ENCODE data around the gene GSE1.

GSE1 gene

GRCh38 chr16:85635545-85636140 lies 22.5 kb downstream of the GSE1 start:
- DNase-seq (ENCODE audit: low read depth), result no peak

GRCh38 chr16:85636234-85636812 lies 23.2 kb downstream of the GSE1 start:
- DNase-seq (ENCODE audit: low read depth), result no peak

GRCh38 chr16:85637061-85637807 lies 24.1 kb downstream of the GSE1 start:
- DNase-seq (ENCODE audit: low read depth), result no peak

DNA sequence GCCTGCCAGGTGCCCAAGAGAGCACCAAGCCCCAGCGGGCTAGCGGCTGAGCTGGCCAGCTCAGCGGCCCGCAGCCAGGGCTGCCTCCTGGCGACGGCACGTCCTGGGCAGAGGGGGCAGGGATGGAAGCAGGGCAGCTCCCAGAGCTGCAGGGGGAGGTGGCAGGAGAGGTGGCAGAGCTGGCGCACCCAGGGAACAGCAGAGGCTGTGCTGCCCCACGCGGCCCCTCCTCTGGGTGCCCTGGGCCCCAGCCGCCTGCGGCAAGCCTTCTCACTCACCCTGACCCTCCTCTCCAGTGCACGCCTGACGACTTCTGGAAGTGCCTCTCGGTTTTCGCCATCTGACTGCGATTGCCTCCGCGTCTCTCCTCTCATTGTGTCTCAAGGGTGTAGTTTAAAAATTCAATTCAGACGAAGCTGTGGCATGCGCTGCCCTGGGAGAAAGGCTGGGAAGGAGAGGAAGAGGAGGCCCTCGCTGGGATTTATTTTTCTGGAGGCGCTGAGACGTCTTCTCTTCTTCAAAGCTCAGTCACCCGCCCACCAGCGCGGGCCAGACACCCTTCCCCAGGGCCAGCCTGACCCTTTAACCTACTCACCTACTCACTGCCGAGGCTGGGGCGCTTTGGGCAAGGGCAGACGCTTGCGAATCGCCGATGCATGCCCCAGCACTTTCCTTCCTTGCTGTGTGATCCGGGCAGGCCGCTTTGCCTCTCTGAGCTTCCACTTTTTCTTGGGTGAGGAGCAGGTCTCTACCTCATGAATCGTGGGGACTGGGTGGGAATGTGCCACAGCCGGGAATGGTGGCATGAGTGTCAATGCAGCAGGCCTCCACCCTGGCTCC lies 24.9 kb downstream of the GSE1 start:
- no peak for DNase-seq (ENCODE audit: low read depth)

GRCh38 chr16:85638695-85639409 lies 25.7 kb downstream of the GSE1 start:
- no peak for DNase-seq (ENCODE audit: low read depth)

DNA sequence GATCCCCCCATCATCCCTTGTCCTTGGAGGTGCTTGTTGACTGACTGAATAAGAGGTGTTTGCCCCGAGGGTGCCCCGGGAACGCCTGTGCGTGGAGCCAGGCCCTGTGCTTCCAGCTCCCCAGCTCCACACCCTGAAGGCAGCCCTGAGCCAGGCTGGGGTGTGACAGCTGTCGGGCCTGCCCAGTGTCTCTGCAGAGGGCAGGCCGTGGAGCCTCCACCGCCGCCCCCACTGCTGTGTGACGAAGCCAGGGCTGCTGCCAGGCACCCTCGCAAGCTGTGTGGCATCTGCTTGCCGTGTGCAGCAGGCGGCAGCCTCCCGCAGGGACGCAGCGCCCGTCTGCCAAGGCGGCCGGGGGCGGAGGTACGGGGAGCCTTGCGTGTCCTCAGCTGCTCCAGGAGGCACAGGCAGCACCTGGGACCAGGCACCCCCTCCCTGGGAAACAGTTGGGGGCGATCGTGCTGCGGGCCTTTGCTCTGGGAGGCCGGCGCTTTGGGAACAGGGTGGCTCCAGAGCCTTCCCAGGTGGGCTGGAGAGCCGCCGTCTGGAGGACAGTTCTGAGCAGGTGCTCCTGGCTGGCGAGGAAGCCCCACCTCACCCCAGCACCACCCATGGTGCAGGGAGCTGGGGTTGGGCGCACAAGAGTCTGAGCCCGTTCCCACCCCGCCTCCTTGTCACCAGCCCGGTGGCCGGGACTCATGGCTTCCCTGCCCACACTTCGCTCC lies 26.6 kb downstream of the GSE1 start:
- no peak for DNase-seq (ENCODE audit: low read depth)

DNA sequence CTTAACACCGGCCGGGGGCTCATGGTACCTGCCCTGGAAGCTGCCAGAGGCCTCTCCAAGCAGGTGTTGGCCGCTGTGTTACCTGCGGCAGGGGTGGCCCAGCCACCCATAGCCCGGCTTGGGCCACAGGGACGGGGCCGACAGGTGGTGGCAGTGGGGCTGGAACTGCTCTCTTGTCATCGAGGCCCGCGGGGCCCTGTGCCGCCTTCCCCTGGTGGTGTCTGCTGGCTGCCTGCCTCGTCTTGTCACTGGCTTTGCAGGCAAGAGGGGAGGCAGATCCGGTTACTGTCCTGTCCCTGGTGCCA lies 27.1 kb downstream of the GSE1 start:
- no peak for DNase-seq (ENCODE audit: low read depth)

GRCh38 chr16:85640585-85640984 lies 27.5 kb downstream of the GSE1 start:
- no peak for DNase-seq (ENCODE audit: low read depth)

DNA sequence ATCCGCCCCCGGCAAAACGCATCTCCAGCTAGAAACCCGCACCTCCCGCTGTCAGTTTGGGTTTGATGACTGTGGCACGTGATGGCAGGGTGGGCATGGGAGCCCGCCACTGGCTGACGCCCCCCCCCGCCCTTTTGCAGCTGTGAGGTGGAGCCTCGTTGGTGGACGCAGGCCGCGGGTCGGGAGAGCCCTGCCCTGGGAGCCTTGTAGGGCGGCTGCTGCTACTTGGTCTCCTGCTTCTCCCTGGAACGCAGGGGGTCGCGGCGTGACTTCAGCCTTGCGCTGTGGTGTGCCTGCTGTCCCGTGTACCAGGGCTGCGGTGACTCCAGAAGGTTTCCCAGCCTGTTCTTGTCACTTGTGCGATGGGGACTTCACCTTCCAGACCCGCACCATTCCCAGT lies 28.2 kb downstream of the GSE1 start:
- DNase-seq (ENCODE audit: low read depth), result no peak

DNA sequence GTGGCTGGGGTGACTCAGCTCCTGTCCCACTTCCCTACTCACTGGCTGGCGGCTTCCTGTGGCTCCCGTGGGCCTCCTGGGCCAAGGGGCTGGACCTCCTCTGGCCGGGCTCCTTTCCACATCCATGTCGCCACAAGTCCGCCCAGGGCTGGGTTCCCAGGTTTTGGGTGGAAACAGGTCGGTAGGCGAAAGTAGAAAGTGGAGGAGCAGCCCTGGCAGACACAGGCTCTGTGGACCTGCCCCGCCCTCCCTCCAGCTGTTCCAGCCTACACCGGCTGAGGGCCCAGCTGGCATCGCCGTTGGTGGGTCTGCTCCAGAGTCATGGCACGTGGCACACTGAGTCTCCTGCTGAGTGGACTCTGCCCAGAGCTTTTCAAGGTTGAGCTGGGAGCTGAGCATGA lies 28.7 kb downstream of the GSE1 start:
- DNase-seq (ENCODE audit: low read depth), result no peak

DNA sequence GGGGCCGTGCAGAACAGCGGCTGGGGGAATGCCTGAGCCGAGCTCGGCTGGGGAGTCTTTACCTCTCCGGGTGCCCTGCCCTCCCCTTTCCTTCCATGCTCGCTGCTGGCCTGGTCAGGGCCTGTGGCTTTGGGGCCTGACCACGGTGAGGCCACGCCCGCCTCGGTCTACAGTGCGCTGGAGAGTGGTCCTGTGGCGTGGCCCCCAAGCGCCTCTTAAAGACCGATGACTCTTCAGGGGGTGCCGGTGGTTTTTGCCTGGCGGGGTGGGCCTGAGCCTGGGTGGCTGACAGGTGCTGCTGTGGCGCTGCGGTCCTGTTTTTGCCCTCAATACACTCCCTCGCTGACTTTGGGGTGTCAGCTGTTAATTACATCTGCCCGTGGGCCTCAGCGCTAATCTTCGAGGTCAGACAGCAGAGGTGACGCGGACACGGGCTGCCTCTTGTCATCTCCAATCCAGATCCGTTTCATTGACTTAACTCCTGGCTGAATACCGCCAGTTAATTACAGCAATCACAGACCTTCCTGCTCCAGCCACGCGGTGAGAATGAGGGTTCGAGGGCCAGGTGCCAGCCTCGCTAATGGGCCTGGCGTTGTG lies 29.7 kb downstream of the GSE1 start:
- DNase-seq (ENCODE audit: low read depth), result no peak

DNA sequence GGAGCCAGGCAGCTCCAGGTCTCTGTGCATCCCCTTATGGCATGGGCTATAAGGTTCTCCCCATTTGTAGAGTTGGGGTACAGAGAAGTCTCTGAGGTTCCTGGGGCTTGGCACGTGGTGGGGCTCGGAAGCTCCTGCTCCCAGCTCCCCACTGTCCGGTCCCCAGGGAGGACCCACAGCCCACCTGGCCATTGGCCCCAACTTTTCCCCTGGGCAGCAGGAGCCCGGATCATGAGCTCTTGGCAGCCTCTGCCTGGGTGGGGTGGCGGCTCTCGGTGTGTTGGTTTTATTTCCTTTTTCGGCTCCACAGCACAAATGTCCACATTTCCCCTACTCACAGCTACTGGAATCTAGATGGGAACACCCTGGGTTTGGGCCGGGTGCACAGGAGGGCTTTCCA lies 30.5 kb downstream of the GSE1 start:
- no peak for DNase-seq (ENCODE audit: low read depth)

GRCh38 chr16:85644093-85644712 lies 31.1 kb downstream of the GSE1 start:
- no peak for DNase-seq (ENCODE audit: low read depth)

DNA sequence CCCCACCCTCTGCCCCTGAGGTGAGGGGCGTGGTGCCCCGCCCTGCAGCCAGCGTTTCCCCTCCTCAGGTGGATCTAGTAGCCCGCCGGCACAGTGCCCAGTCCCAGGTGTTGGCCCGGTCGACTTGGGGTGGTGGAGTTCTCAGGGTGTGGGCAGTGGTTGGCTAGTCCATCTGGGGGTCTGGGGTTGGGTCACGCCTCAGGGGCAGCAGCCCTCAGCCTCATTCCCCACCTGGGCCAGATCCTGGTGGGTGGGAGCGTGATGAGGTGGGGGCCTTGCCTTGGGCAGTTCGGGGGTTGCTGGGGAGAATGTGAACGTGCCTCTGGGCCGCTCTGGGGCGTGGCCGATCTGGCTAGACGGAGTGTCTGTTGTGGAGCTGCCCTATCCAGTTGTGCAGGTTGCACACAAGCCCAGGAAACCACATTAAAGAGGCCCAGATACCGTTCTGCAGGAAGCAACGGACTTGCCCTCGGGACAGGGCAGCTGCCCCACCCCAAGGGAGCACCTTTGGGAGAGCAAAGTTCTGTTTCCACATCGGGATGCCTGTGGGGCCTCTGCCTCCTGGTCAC lies 32.0 kb downstream of the GSE1 start:
- no peak for DNase-seq (ENCODE audit: low read depth)

- no peak for DNase-seq (ENCODE audit: low read depth)
Measured at GRCh38 chr16:85646358-85646907, 33.3 kb downstream of the GSE1 start.

DNA sequence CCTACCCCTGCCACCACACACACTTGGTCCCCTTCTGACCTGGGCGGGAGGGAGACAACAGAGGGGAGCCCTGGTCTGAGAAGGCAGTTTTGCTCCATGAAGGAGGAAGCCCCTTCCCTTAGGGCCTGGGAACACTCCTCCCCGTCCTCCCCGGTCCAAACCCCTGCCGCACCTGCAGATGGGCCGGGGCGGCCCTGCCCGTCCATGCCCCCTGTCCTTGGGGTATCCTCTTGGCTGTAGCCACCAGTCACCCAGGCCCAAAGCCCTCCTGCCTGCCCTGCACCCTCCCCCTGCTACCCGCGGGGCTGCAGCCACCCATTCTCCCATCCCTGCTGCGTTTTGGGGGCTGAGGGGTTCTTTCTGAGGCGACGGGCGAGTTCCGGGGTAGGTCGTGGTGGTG lies 33.9 kb downstream of the GSE1 start:
- no peak for DNase-seq (ENCODE audit: low read depth)

DNA sequence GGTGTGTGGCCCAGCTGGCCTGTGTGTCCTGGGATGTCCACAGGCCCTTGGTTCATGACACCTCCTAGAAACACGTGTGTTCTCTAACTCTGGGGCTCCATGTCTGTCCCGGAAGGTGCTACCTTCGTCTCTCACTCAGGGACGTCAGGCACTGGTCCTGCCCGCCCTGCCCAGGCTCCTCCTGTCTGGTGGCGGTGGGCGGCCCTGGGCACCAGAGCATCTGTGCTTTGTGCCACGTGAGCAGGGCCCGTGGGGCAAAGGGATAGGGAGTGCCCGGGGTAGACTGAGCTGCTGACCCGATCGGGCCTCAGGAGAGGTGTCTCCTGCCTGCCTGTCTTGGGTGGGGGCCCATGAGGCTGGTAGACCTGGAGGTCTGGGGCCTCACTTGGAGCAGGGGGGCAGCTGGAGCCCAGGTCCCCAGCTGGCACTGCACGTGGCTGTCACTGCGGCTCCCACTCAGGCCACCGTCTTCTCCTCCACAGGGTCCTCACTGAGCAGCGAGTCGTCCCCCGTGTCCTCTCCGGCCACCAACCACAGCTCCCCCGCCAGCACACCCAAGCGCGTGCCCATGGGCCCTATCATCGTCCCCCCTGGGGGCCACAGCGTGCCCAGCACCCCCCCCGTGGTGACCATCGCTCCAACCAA lies 35.1 kb downstream of the GSE1 start:
- DNase-seq (ENCODE audit: low read depth), result no peak

DNA sequence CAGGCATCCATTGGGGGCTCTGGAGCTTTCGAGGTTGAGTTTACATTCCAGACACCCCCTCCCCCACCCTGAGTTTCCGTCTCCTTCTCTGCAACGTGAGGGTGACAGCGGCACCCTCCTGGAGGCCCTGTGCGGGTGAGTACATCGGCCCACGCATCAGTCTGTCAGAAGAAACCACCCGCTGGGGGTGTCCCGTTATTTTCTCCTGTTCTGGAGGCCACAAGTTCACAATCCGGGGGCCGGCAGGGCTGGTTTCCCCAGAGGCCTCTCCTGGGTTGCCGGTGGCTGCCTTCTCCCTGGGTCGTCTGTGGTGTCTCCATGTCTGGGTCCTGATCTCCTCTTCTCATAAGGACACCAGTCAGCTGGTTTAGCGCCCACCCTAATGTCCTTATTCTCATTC lies 35.7 kb downstream of the GSE1 start:
- no peak for DNase-seq (ENCODE audit: low read depth)

DNA sequence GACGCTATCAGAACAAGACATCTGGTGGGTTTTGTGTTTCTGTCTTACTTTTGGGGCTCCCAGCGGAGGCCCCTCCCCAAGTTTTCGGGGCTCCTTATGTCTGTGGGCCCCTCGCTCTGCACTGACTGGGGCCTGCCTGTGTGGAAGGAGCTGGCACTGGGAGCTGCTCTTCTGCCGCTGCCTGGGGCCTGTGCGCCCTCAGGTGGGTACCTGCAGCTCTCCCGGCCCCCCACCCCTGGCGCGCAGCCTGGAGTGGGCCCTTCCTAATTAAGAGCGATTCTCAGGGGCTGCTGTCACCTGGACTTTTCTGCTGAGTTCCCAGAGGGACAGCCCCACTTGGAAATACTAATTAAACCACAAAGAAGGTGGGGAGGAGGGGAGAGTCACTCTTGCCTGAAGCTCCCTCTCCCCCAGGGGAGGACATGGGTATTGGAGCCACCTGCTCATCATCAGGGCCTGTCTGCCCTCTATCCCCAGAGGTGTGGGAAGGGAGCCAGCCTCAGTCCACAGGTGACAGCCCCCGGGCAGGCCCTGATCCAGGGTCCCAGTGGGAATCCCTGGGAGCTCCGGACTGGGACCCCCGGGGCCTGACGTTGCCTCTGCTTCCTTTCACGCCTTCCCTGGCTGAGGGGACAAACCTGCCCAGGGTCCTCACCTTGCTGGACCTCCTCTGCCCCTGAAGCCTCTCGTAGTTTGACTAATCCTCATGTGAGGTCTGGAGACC lies 36.5 kb downstream of the GSE1 start:
- DNase-seq (ENCODE audit: low read depth), result no peak
